GM19025 (cell line): ENCODE data around the gene CCDC190.

Source experiments
- ATAC-seq: cut with Tn5 transposase; IDR thresholded peaks from one replicate; pipeline ENCODE4 v1.9.1; 2021; ENCODE audit warnings: mild to moderate bottlenecking, low read depth, moderate library complexity; ENCODE audit not compliant: unreplicated experiment

The CCDC190 gene, protein sequence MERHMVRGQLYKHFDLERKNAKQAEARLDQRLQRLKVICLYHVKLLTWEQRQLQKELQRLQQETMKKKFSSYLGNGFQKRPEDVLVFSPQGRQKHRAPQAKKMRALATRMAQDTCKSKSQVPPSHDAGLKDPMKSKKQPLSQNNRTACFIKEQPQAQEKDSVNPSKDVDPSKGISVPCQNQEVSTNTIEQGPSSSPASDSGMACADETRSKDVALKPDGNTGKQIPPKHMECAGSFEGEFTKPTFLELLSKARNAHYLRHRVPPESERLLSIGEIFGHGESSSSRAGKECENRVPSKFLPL

DNA sequence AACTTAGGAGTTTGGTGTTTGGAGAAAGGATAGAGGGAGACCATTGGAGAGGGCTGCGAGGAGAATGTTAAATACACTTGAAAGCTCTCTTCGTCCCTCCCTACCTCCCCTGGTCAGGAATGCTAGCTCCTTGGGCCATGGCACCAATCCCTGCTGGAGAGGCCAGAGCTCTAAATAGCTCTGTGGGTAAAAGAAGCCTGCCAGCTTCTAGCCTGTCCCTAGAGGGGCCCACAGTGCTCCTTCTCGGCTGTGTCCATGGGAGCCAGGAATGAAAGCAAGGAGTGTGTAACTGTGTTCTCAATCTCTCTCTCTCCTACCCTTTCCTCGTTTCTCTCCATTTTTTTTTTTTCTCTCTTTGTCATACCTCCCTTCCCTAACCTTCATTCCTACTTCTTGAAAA lies at the start of gene CCDC190:
CCDC190 (minus strand) TSS at position 75 of the 400 bp plus-strand sequence. CDS start 1,529 bp downstream, outside the sequence.
- no peak for ATAC-seq

DNA sequence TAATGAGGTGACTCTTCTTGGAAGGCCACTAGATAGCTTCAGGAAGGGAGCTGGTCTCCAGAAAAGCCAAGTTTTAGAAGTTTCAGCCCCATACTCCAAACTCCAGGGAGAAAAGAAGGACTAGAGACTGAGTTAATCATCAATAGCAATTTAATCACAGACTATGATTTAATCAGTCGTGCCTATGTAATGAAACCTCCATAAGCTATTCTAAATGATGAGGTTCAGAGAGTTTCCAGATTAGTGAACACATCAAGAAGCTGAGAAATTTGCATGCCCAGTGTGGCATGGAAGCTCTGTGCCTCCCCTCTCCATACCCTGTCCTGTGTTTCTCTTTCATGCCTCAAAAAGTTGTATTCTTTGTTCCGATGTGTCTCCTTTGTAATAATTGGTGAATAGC lies 49.2 kb upstream of the CCDC190 start:
- ATAC-seq = no peak

DNA sequence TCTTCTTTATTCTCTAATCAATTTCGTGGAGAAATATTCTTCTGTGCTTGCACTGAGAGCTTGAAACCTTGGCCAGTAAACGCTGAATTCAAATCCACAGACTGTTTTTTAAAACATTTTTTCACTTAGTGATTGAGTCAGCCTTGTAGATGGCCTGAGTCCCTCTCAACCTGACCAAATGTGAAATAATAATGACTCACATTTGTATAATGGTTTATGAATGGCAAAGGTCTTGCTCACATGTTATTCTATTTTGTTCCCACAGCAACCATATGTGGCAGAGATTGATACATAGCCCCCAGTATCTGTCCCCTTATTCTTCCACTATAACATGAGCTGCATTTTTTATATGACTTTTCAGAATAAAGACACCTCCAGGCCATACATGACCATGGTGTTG lies 47.8 kb upstream of the CCDC190 start:
- no peak for ATAC-seq

- no peak for ATAC-seq
Measured at GRCh38 chr1:162908236-162908635, 47.3 kb upstream of the CCDC190 start.

- no peak for ATAC-seq
Measured at GRCh38 chr1:162906485-162906884, 45.5 kb upstream of the CCDC190 start.

DNA sequence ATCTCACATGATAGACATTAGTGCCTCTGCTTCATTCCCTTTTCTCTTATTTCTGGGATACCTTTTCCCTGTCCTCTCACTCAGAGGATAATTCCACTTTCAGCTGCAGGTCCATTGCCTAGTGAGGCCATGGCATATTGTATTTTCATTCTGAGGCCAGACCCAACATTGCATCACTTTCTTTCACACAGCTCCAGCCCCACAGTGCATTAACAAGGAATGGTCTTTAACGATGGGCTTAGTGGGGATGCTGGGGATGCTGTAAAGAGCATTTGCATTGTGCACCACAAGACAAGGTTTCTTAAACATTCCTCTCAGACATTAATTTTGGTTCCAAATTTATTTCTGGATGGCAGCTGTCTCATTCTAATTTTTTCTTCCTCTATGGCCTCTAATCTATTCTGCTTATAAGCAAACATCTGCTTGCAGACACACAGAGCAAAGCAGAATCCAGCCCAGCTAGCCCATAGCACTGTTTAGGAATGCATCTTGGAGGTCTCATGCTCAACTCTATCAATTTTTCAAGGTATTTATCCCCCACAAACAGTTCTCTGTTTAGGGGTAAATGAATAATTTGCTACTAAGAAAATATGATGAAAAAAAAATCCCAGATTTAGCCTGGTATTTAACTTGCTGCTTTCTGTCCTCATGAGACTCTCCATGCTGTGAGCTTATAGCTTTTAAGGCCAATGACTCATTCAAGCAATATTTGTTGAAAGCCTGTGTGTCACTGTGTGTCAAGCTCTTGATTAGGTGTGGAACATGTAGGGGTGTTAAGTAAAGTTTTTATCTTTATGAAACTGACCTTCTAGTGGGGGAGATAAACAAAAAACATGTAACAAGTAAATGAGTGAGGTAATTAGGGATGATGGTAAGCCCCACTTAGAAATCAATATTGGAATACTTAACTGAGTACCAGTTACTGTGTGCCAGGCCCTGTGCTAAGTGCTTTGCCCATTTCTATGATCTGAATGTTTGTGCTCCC lies 44.5 kb upstream of the CCDC190 start:
- no peak for ATAC-seq

DNA sequence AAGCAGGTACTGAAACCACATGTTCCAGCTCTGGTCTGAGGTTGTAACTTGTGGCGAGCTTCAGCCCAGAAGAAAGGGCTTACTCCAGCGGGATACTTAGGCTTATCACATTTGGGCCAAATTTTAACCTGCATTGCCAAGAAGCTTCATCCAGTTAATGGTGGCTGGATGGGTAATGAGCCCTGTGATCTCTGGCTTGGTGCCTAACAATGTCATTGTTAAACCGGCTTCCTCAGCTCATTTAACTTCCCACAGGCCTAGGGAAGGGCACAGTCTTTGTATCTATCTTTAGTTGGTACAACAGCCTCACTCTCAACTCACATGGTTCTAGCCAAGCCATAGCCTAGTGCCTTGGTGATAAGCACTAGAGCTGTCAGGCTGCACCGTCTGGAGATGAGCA lies 43.6 kb upstream of the CCDC190 start:
- no peak for ATAC-seq

DNA sequence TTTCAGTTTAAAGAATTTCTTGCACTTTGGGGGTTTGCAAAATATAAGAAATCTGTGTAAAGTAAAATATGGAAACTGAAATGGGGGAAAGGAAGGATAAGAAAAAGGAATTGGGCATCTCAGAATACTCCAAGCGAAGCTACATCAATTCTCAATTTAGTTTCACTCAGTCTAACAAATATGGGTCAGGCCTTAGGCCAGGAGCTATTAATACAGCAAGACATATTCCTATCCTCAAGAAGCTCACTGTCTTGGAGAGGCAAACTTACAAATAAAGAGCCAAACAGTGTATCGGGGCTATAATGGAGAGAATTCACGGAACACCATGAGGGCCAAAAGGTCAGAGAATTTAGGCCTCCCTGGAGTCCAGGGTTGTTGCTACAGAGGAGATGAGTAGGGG lies 43.0 kb upstream of the CCDC190 start:
- no peak for ATAC-seq

GRCh38 chr1:162903246-162903645 lies 42.3 kb upstream of the CCDC190 start:
- ATAC-seq = no peak

- ATAC-seq = no peak
Measured at GRCh38 chr1:162902416-162902815, 41.4 kb upstream of the CCDC190 start.

DNA sequence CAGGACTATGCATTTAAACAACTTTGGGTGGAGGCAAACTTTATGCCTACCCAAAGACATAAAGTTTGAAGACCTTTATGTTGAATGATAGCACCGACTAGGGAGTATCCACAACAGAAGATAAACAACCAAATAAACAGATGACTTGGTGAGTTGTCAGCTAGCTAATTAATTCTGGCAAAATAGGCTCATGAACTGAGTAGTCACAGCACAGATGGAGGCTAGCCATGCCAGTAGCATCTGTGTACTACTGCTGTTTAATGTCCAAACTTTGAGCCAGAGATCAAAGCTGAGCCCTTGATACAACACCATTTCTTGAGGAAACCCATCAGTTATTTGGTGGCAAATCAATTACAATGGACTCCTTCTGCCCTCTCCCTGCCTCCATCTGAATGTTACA lies 40.3 kb upstream of the CCDC190 start:
- ATAC-seq = no peak

- no peak for ATAC-seq
Measured at GRCh38 chr1:162899422-162900146, 38.6 kb upstream of the CCDC190 start.

GRCh38 chr1:162893612-162893908 lies 32.6 kb upstream of the CCDC190 start:
- no peak for ATAC-seq

GRCh38 chr1:162892906-162893611 lies 32.1 kb upstream of the CCDC190 start:
- no peak for ATAC-seq

DNA sequence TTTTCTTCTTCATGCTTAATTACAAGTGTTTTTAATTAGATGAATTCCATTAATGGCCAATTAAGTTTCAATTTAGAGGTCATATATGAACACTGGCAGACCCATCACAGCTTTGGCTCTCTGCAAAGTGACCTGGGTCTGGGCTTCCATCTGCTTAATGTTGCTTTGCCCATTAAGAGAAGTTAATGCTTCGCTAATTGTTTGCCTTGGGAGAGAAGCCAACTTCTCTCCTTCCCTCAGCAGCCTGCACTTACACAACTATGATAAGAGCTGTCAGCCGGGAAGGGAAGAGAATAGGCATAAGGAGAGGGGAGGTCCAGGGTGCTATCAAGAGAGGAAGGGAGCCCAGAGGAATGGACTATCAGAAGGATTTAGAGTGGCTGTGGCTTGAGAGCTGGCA lies 29.0 kb upstream of the CCDC190 start:
- no peak for ATAC-seq

GRCh38 chr1:162886705-162887104 lies 25.7 kb upstream of the CCDC190 start:
- ATAC-seq = no peak

GRCh38 chr1:162885265-162885664 lies 24.3 kb upstream of the CCDC190 start:
- ATAC-seq = no peak

GRCh38 chr1:162884831-162885230 lies 23.9 kb upstream of the CCDC190 start:
- ATAC-seq = no peak

- ATAC-seq = no peak
Measured at GRCh38 chr1:162882248-162882674, 21.3 kb upstream of the CCDC190 start.

DNA sequence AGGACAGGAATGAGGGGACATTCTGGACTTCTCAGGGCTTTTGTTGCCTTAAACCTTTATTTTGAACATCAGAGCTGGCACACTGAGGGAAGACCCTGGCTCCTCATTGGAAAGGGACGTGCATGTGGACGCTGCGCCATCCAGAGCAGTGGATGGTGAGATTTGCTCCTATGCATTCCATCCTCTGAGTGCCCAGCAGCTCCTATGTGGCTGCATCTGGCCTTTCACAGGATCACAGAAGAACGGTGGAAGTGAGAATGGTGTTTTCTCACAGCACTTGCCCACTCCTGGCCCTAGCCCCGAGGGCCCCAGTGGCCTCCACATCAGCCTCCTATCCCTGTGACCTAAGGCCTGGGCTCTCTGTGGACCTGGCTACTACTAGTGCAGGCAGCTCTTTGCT lies 20.6 kb upstream of the CCDC190 start:
- ATAC-seq = no peak
